HG03521 (cell line): Measurements from ENCODE around the gene ZNF283.
"Not testable (repeated sequence)": the region's sequence is repeated elsewhere in the genome, so short reads cannot be mapped to it uniquely, and the experiment has no call there.

Source experiments
- ATAC-seq: cut with Tn5 transposase; IDR thresholded peaks from one replicate; pipeline ENCODE4 v1.9.1; 2021; ENCODE audit warnings: mild to moderate bottlenecking, moderate library complexity; ENCODE audit not compliant: unreplicated experiment

The ZNF283 gene

GRCh38 chr19:43798546-43799409 is 28.3 kb upstream of the ZNF283 start:
- ATAC-seq = no peak

GRCh38 chr19:43799502-43800142 is 27.5 kb upstream of the ZNF283 start:
- no peak for ATAC-seq

- ATAC-seq = no peak
Observed at GRCh38 chr19:43802216-43802951, 24.7 kb upstream of the ZNF283 start, which contains the start of gene LYPD5. Gene LYPD5, minus strand, starts transcription at chr19:43802447. Its CDS starts 67 bp downstream, at chr19:43802380.

GRCh38 chr19:43804432-43804831 is 22.7 kb upstream of the ZNF283 start:
- ATAC-seq = no peak

GRCh38 chr19:43806401-43806800 is 20.7 kb upstream of the ZNF283 start:
- ATAC-seq = not testable (repeated sequence)

- ATAC-seq = no peak
Observed at GRCh38 chr19:43806848-43807247, 20.3 kb upstream of the ZNF283 start.

GRCh38 chr19:43807651-43808050 is 19.5 kb upstream of the ZNF283 start:
- ATAC-seq = no peak

- ATAC-seq = no peak
Observed at GRCh38 chr19:43809762-43810696, 17.1 kb upstream of the ZNF283 start.

GRCh38 chr19:43811837-43812236 is 15.3 kb upstream of the ZNF283 start:
- ATAC-seq = no peak

- no peak for ATAC-seq
Observed at GRCh38 chr19:43812259-43812658, 14.9 kb upstream of the ZNF283 start.

- no peak for ATAC-seq
Observed at GRCh38 chr19:43812688-43813087, 14.4 kb upstream of the ZNF283 start.

GRCh38 chr19:43814663-43815352 is 12.3 kb upstream of the ZNF283 start:
- no peak for ATAC-seq

GRCh38 chr19:43817454-43817853 is 9.7 kb upstream of the ZNF283 start:
- ATAC-seq = not testable (repeated sequence)

GRCh38 chr19:43818500-43818899 is 8.6 kb upstream of the ZNF283 start:
- no peak for ATAC-seq

GRCh38 chr19:43820098-43820883 is 6.8 kb upstream of the ZNF283 start:
- ATAC-seq = no peak

- ATAC-seq = no peak
Observed at GRCh38 chr19:43820884-43821215, 6.3 kb upstream of the ZNF283 start.

- not testable (repeated sequence) for ATAC-seq
Observed at GRCh38 chr19:43823856-43824255, 3.3 kb upstream of the ZNF283 start.

GRCh38 chr19:43824572-43824971 is 2.5 kb upstream of the ZNF283 start:
- ATAC-seq = not testable (repeated sequence)

- ATAC-seq = no peak
Observed at GRCh38 chr19:43839139-43839538, 12.0 kb downstream of the ZNF283 start.
